T-helper 17 cell (primary cell): ENCODE measurements around the gene PRICKLE1. TPM values are rescaled to one million over a fixed set of nuclear protein-coding genes. Genes with fewer than 3 reads are reported as not detected.

Experiments used
- ATAC-seq: fragments of 150-1000 bp; cut with Tn5 transposase; 2 replicates; pipeline ENCODE4 v1.10.0; 2021; ENCODE audit warnings: mild to moderate bottlenecking, moderate library complexity
- DNase-seq, 3 donors: peaks; one replicate each; pipeline versions ENCODE4 v3.0.0 to v3.0.0-alpha.2; 2020 to 2021
- H3K9me3 ChIP-seq: one replicate; pipeline ENCODE4 v1.7.0; 2013; ENCODE audit warnings: low read length, mild to moderate bottlenecking; ENCODE audit not compliant: control insufficient read depth, poor library complexity, severe bottlenecking
- H3K27ac Mint-ChIP-seq: one replicate; pipeline ENCODE4 v1.8.0; 2022; ENCODE audit warnings: mild to moderate bottlenecking, moderate library complexity, mixed read lengths
- H3K27me3 Mint-ChIP-seq: one replicate; pipeline ENCODE4 v1.8.0; 2022; ENCODE audit warnings: mixed read lengths
- H3K36me3 Mint-ChIP-seq: one replicate; pipeline ENCODE4 v1.8.0; 2022; ENCODE audit warnings: low read depth, mixed read lengths
- H3K4me1 Mint-ChIP-seq: one replicate; pipeline ENCODE4 v1.8.0; 2022; ENCODE audit warnings: mild to moderate bottlenecking, mixed read lengths
- H3K4me3 Mint-ChIP-seq: one replicate; pipeline ENCODE4 v1.8.0; 2022; ENCODE audit warnings: mild to moderate bottlenecking, moderate library complexity, mixed read lengths
- total RNA-seq, 4 donors: library from RNA in 2 of 4; stranded (reverse) in 2 of 4; gene quantifications; one replicate each; pipeline ENCODE4 v1.2.3 and lab custom pipeline; 2022 to 2026

PRICKLE1 gene
- total RNA-seq, 2 donors from 2014 or later, result 0.27 to 0.86 TPM

DNA sequence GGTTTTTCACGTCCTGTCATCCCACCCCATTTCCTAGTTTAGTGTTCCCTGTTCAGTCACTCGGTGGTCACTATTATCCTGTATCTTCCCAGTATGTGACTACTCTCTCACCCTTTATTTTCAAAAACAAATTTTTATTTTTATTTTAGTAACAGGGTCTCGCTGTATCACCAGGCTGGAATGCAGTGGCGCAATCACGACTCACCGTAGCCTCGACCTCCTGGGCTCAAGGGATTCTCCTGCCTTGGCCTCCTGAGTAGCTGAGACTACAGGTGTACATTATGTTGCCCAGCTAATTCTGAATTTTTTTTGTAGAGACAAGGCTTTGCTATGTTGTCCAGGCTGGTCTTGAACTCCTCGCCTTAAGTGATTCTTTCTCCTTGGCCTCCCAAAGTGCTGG is 20.1 kb upstream of the PRICKLE1 start:
- no peaks in the 10 kb centered on the region for H3K9me3 ChIP-seq
- H3K4me3 Mint-ChIP-seq, result no peak overlapping the region
- ATAC-seq (no peak), DNase-seq (no peak)
- no peaks in the 10 kb centered on the region for H3K36me3 Mint-ChIP-seq
- no peaks in the 10 kb centered on the region for H3K4me1 Mint-ChIP-seq
- no peaks in the 10 kb centered on the region for H3K27me3 Mint-ChIP-seq
- no peak overlapping the region for H3K27ac Mint-ChIP-seq

DNA sequence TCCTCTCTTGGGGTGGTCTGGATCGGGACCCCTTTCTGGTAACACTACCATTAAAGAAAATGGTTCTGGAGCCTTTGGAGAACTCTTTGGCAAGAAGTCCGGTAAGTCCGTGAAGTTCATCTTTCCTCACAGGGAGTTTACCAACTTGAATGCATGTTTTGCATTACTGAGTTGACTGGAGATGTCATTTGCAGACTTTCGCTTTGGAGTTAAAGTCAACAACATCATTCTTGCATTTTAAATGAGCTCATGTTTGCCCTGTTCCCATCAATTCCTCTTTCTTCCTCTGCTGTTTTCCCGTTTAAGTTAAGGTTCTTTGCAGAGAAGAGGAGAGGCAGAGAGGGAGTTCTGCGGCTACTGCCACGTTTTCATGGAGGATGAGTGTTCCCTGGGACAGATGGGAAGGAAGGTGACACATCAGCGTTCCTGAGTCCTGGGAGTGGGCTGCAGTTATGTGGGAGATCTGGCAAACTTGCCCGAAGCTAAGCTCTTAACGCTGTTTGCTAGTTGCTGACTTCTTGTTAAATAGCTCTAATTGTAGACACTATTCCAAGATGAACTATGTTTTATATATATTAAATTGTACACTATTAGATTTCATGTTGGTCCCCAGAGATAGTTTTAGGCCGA is 18.8 kb upstream of the PRICKLE1 start:
- Mint-ChIP-seq H3K4me3 (no peak overlapping the region), H3K4me1 (no peaks in the 10 kb centered on the region), H3K27me3 (peaks cover 8% of the 10 kb centered on the region), H3K27ac (no peak overlapping the region), H3K36me3 (no peaks in the 10 kb centered on the region)
- DNase-seq, result no peak
- ATAC-seq, result no peak
- no peaks in the 10 kb centered on the region for H3K9me3 ChIP-seq

DNA sequence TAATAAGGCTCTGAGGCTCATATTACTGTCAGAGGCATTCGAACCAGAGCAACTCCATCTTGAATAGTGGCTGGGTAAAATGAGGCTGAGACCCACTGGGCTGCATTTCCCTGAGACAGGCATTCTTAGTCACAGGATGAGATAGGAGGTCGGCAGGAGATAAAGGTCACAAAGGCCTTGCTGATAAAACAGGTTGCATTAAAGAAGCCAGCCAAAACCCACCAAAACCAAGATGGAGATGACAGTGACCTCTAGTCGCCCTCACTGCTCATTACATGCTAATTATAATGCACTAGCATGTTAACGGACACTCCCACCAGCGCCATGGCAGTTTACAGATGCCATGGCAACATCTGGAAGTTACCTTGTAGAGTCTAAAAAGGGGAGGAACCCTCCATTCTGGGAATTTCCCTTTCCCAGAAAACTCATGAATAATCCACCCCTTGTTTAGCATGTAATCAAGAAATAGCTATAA is 18.1 kb upstream of the PRICKLE1 start:
- H3K9me3 ChIP-seq, result no peaks in the 10 kb centered on the region
- ATAC-seq, result no peak
- no peak for DNase-seq

DNA sequence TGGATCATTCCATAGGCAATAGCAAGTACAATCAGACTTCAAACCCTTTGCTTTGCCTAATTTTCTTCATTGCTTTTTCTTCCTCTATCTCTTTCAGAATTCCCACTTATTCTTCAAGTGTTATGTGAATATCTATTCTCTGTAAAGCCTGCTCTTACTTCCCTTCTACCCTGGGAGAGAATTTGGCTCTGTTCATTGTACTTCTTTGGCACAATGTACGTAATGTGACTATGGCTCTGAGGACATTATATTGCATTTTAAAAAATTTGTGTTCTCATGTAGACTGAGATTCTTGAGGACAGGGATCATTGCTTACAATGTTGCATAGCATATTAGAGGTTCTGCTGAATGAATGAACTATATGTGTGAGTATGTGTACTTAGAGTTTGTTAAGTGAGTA is 16.9 kb upstream of the PRICKLE1 start:
- Mint-ChIP-seq H3K27ac (no peak overlapping the region), H3K36me3 (no peaks in the 10 kb centered on the region), H3K4me3 (no peak overlapping the region), H3K4me1 (no peaks in the 10 kb centered on the region), H3K27me3 (peaks cover 16% of the 10 kb centered on the region)
- H3K9me3 ChIP-seq, result no peaks in the 10 kb centered on the region
- DNase-seq (no peak), ATAC-seq (no peak)

More for the DNA sequence above, 18.1 kb upstream of the PRICKLE1 start:
- Mint-ChIP-seq H3K4me1 (no peaks in the 10 kb centered on the region), H3K4me3 (no peak overlapping the region), H3K27me3 (peaks cover 15% of the 10 kb centered on the region), H3K36me3 (no peaks in the 10 kb centered on the region), H3K27ac (no peak overlapping the region)

DNA sequence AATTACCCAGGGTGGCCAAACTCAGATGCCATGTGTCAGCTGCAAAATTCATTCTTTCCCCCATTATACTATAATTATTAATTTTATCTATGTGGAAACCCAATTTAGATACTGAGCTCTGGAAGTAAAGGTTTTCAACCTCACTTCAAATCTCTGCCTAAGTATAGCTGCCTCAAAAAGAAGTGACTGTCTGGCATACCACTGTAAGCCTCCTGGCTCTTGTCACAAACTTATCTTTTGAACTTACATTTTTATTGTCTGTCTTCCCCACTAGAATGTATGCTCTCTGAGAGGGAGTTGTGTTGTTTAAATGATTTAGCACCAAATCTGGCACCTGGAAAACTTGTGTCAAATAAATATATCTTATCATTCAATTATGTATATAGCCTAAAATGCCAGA is 16.1 kb upstream of the PRICKLE1 start:
- no peak for ATAC-seq
- H3K4me3 Mint-ChIP-seq, result no peak overlapping the region
- H3K27me3 Mint-ChIP-seq, result peaks cover 20% of the 10 kb centered on the region

DNA sequence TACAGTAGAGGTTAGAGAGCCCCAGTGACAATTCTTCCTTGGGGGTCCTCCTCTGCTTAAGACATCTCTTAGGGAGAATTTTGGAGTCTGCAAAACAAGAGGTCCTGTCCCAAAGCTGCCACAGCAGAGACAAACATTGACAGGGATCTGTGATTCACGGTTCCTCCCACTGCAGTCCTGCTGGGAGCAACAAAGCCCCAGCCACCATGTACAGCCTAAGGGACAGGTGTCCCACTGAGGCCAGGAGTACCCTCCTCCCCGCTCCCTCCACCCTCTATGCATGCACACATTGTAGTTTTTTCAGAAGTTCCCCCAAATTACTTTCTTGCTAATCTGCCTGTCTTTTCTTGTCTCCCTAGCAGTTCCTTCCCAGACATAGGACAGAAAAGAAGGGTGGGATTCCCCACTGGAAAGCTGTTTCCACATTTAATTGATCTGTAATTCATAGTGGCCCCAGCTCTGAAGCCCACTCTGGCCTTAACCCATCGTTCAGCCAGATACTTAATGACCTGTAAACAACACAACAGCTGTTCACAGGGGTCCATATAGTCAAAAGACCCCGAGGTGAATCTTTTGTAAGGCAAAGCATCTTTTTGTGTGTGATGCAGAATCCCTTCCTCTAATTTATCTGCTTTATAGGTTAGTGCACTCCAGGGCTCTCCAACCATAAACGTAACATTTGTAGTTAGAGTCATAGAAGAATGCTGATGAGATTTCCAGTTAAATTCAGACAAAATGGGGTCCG is 13.9 kb upstream of the PRICKLE1 start:
- no peaks in the 10 kb centered on the region for H3K9me3 ChIP-seq
- ATAC-seq, result no peak
- Mint-ChIP-seq H3K27me3 (peaks cover 30% of the 10 kb centered on the region), H3K36me3 (no peaks in the 10 kb centered on the region), H3K27ac (no peak overlapping the region), H3K4me3 (no peak overlapping the region), H3K4me1 (no peaks in the 10 kb centered on the region)
- no peak for DNase-seq

More for the DNA sequence above, 16.1 kb upstream of the PRICKLE1 start:
- no peaks in the 10 kb centered on the region for H3K4me1 Mint-ChIP-seq
- no peak overlapping the region for H3K27ac Mint-ChIP-seq
- no peak for DNase-seq
- no peaks in the 10 kb centered on the region for H3K36me3 Mint-ChIP-seq
- H3K9me3 ChIP-seq, result no peaks in the 10 kb centered on the region

DNA sequence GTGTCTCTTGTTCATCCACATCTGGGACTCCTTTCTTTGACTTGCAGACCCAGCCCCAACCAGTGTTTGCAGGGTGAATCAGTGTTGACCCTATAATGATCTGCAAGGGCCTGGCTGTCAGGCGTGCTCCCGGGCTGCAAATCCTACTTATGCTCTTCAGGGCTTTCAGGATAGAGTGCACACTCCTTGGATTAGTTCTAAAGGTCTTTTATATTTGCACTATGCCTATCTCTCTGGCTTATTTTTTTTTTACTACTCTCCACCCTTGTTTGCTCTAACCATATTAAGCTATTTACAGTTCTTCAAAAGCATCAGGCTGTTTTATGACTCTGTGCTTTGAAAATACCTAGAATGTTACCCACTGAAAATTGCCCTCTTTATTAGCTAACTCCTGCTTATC is 4.3 kb upstream of the PRICKLE1 start:
- Mint-ChIP-seq H3K27ac (no peak overlapping the region), H3K4me3 (no peak overlapping the region), H3K27me3 (peaks cover 49% of the 10 kb centered on the region), H3K4me1 (peaks cover 10% of the 10 kb centered on the region), H3K36me3 (peaks cover under 1% of the 10 kb centered on the region)
- ATAC-seq (no peak), DNase-seq (no peak)
- H3K9me3 ChIP-seq, result no peaks in the 10 kb centered on the region

DNA sequence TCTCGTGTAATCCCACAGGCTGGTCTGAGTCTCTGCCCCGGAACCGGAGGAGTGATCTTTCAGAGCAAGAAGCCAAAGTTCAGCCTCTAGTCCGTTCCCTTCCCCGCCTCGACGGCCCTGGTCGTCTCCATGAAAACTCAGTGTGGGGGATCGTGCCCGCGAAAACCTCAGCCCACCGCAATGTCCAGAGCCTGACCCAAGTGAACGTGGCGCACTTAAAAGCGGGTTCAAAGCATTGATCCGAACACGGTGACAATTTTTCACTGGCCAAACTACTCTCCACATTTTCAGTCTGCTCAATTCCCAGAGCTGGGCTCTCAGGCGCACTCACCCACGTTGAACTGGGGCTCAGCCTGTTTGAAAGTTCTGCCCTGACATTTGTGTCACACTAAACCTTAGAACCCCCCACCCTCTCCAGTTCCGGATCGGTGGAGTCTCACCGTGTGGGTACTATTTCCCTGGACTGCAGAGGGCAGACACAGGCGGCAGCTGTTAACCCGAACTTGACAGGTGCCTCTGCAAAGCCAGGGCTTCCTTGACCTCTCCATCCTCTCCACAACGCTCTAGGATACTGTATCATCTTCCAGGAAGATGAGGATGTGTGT is 886 bp upstream of the PRICKLE1 start:
- Mint-ChIP-seq H3K4me1 (peaks cover 13% of the 10 kb centered on the region), H3K27me3 (peaks cover 66% of the 10 kb centered on the region), H3K27ac (no peak overlapping the region), H3K36me3 (peaks cover 5% of the 10 kb centered on the region), H3K4me3 (peak overlapping the region; percentile 83)
- H3K9me3 ChIP-seq, result no peaks in the 10 kb centered on the region
- DNase-seq (no peak), ATAC-seq (no peak)

DNA sequence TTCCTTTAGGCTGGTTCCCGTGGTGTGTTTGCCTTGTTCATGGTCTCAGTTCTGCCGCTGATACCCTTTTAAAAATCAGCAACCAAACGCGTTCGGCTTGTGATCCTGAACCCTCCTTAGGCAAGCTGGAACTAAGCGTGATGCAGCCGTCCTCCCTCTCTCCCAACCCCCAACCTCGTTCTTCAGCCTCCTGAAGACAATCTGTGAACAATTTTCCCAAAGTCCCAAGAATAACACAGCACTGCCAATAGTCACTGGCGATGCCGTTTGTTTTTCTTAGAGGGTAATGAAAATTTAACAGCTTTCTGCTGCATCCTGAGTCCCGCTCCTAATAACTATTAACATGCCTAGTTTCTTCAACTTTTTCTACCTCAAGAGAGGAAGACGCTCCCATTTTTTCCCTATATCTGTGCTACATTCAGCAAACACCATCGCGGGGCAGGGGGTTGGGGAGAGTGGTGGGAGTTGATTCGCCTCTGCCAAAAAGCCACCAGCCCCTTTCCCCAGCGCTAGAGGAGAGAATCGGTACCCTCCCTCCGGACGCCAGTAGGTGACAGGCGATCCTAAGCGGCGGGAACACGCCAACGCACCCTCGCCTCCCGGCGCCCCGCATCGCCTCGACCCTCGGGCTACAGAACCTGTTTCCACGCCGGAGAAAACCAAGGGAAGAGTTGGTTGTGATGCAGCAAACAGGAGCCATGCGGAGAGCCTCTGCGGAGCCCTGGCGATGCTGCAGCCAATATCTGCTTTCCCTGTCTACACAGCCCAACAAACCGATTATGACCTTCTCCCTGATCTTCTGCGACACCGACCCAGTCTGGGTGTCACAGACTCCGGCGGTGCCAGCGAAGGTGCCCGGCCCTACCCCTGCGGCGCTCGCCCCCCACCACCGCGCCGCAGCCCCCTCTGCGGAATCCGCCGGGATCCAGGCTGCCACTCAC is 752 bp downstream of the PRICKLE1 start:
- Mint-ChIP-seq H3K4me3 (peak overlapping the region; percentile 75), H3K4me1 (peaks cover 13% of the 10 kb centered on the region), H3K36me3 (peaks cover 5% of the 10 kb centered on the region), H3K27me3 (peaks cover 55% of the 10 kb centered on the region), H3K27ac (no peak overlapping the region)
- DNase-seq (no peak), ATAC-seq (no peak)
- H3K9me3 ChIP-seq, result no peaks in the 10 kb centered on the region

DNA sequence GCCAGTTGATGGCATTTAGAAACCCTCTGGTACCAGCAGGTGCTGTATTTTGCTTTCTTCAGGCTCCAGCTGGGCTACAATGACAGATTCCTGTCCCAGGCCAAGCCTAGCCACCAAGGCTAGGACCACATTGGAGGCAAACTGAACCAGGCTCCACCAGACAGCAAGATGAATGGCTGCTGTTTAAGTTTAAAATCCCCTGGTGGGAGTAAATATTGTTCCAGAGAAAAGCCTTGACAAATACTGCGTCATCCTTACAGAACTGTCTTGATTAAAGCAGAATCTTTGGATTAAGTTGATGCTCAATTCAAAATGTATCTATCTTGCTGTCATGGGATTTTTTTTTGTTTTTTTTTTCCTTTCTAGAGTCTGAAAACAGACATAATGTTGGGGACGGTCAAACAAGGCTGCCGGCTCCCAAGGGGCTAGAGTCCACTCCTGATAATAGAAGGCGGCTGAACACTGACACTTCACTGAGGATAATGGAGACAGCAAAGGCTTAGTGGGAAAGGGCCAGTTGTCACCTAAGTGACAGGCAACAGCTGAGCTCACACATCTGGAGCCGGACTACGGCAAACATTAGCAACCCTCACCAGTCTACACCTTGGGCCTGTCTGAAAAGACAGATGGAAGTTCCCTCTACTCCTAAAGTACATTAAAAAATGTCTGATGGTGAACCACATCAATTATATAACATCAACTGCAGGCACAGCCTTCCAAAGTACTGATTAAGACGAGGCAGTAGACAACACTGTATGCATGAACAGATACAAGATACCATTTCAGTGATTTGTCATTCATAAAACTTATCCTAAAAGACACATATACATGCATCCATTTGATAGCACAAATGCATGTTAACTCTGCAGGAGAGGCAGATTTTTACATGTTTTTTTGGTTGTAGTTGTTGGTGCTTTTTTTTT is 1.7 kb downstream of the PRICKLE1 start:
- Mint-ChIP-seq H3K4me1 (peaks cover 13% of the 10 kb centered on the region), H3K36me3 (peaks cover 5% of the 10 kb centered on the region), H3K27me3 (peaks cover 52% of the 10 kb centered on the region), H3K27ac (no peak overlapping the region), H3K4me3 (peak overlapping the region; percentile 75)
- DNase-seq (no peak), ATAC-seq (no peak)
- no peaks in the 10 kb centered on the region for H3K9me3 ChIP-seq

DNA sequence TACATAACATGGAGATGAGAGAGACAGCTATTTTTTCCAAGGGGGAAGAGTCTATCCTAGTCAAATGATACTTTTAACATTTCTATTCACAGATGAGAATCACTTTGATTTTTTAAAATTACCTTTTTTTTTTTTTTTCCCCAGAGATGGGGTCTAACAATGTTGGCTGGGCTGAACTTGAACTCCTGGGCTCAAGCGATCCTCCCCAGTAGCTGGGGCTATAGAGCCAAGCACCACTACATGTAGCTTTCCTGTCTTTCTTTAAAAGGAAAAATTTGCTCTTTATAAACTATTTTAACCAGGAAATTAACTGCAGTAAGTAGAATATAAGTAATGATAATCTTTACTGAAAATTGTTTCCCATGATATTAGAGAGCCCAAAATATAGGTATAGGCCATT is 3.3 kb downstream of the PRICKLE1 start:
- DNase-seq (no peak), ATAC-seq (no peak)
- Mint-ChIP-seq H3K36me3 (peaks cover 5% of the 10 kb centered on the region), H3K27ac (no peak overlapping the region), H3K4me1 (peaks cover 13% of the 10 kb centered on the region), H3K4me3 (no peak overlapping the region), H3K27me3 (peaks cover 50% of the 10 kb centered on the region)
- H3K9me3 ChIP-seq, result no peaks in the 10 kb centered on the region

DNA sequence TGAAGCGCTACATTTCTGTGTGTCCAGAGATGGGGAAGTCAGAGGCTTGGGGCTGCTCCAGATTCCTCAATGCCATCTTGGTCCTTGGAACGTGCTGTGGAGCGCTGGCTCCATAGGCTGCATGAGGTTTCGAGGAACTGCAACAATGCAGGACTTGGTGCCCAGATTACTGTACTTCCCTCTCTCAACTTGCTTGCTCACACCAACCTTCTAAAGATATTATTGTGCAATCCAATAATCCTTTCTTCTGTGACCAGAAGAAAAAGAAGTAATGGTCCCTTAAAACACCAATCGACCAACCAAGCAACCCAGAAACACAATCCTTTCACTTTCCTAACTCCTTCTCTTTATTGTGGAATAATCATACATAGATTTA is 3.7 kb downstream of the PRICKLE1 start:
- DNase-seq (no peak), ATAC-seq (no peak)
- H3K4me1 Mint-ChIP-seq, result peaks cover 13% of the 10 kb centered on the region
- H3K27ac Mint-ChIP-seq, result no peak overlapping the region
- H3K36me3 Mint-ChIP-seq, result peaks cover 5% of the 10 kb centered on the region
- H3K27me3 Mint-ChIP-seq, result peaks cover 52% of the 10 kb centered on the region
- H3K9me3 ChIP-seq, result no peaks in the 10 kb centered on the region
- H3K4me3 Mint-ChIP-seq, result no peak overlapping the region
